Right renal cortex interstitium (tissue), 3 donors: ENCODE results near the gene TMED9. TPM values are rescaled to one million over a fixed set of nuclear protein-coding genes. Genes with fewer than 3 reads are reported as not detected.
"Not testable (repeated sequence)": the region's sequence is repeated elsewhere in the genome, so short reads cannot be mapped to it uniquely, and the experiment has no call there.

Experiments
- DNase-seq, 3 donors: peaks; one replicate each; pipeline ENCODE4 v3.0.0-alpha.2; 2013; ENCODE audit warnings: low read depth in 3 of 3, low spot score in 2 of 3
- polyA plus RNA-seq, 3 donors: library from polyadenylated mRNA; unstranded; fragments of 120-200 nt; gene quantifications; one replicate each; pipeline ENCODE4 v1.2.1, GENCODE V29; 2013; ENCODE audit not compliant: insufficient read length in 3 of 3

The TMED9 gene
- polyA plus RNA-seq, 3 donors = 150 to 186 (median 177) TPM

GRCh38 chr5:177605667-177606066 lies 13.7 kb downstream of the TMED9 start:
- no peak for DNase-seq

GRCh38 chr5:177606071-177607051 lies 14.4 kb downstream of the TMED9 start:
- DNase-seq = no peak

GRCh38 chr5:177607115-177607451 lies 15.1 kb downstream of the TMED9 start:
- DNase-seq = no peak

- peak in 2 of 3 donors; percentile 51 to 76 for DNase-seq
Observed at GRCh38 chr5:177607452-177608192, 15.6 kb downstream of the TMED9 start.

- DNase-seq = no peak
Observed at GRCh38 chr5:177608243-177609075, 16.5 kb downstream of the TMED9 start.

DNA sequence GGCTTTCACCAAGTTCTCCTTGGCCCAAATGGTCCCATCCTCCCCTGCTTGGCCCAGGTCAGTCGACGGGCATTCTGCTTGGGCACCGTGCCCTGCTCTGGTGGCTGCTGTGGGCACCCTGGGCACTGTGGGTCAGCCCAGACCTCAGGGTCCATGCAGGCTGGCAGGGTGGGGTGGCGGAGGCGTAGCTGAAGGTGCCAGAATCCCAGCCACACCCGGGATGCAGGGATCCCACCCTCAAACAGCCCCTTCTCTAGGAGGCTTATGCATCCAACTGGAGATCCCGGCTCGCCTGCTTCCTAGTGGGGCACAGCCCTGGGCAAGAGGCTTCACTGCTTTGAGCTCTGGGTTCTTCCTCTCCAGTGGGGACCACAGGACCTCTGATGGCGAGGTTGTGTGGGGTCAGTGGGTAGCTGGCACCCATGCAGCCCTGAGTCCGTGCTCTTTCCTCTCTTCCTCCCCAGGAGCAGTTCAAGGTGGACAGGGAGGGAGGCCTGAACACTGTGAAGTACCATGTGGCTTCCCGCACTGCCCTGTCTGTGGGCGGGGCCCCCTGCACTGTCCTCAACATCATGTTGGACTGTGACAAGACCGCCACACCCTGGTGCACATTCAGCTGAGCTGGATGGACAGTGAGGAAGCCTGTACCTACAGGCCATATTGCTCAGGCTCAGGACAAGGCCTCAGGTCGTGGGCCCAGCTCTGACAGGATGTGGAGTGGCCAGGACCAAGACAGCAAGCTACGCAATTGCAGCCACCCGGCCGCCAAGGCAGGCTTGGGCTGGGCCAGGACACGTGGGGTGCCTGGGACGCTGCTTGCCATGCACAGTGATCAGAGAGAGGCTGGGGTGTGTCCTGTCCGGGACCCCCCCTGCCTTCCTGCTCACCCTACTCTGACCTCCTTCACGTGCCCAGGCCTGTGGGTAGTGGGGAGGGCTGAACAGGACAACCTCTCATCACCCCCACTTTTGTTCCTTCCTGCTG lies 17.4 kb downstream of the TMED9 start:
- no peak for DNase-seq

DNA sequence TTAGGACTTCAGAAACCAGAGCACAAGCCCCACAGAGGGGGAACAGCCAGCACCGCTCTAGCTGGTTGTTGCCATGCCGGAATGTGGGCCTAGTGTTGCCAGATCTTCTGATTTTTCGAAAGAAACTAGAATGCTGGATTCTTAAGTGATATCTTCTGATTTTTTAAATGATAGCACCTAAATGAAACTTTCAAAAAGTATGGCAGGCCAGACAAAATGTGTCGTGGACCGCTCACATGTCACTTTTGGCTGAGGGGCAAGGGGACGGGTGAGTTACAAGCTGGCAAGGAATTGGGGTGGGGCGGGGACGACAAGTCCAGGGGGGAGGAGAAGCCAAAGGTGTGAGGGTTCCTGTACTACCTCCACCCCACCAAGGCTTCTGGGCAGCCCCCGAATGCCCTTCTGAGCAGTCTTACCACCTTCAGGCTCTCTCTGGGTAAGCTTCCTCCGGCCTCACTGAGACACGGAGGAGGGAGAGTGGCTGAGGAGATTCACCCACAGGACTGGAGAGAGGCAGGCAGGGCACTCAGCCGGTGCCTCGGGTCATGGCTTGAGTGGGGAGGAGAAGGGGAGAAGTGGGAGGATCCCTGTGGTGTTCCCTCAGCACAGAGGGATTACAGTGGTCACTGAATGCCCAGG lies 18.2 kb downstream of the TMED9 start:
- DNase-seq = no peak

GRCh38 chr5:177610770-177611445 lies 18.9 kb downstream of the TMED9 start:
- no peak for DNase-seq

DNA sequence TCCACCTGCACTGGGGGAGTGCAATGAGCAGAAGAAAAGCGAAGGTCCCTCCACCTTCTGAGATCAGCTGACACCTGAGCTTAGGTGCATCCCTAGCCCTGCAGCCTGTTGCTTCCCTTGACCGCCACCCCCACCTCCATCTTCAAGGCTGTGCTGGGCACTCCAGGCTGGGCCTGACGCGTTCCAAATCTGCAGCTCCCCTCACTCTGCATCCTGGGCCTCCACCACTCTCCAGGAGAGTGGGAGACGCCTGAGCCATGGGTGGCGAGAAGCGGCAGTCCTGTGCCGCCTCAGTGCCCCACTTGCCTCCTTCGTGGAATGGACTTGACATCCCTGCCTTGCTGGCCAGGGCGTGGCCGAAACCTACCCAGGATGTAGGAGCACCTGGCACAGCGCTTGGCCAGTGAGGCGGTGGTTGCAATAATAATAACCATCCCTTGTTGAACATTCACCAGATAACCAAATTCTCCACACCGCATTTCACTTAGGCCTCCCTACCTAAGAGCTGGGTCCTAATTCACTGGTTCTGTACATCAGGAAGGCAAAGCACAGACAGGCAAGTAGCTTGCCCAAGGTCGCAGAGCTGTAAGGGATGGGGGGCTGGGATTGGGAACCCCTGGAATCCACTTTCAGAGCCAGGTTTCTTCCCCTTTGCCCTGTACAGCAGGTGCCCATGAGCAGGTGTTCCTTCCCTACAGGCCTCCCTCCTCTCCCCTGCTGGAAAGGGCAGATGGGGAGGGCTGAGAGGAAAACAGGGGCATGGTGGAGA lies 19.6 kb downstream of the TMED9 start:
- DNase-seq = no peak

DNA sequence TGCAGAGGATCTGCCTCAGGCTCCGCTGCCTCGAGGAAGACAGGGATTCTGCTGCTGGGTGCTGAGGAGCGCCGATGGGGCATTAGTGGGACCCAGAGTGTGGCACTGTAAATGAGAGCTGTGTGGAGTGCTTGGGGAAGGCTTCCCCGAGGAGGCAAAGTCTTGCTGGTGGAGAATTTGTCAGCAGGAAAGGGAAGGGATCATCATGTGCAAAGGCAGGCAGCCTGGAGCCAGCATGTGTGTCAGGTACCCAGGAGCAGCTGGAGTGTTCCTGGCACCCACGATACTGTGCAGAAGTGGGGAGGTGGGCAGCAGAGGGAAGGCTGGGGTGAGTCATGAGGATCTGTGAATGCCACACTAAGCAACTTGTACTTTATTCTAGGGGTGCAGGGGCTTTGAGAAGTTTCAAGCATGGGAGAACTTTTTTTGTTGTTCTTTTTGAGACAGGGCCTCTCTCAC lies 20.2 kb downstream of the TMED9 start:
- DNase-seq = no peak

DNA sequence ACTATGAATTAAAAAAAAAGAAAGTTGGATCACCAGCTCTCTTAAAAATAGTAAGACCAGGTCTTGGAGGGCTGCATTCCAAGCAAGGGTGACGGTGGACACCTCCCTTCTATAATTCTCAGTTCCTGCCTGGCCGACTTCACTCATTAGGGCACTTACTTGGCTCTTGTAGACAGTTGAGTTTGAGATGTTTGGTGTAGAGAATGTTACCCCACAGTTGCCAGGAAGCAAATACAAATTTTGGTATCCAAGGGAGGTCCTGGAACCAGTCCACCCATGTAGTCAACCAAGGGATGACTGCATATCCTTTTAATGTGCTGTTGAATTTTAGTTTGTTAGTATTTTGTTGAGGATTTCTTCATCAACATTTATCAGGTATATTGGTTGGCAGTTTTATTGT lies 28.6 kb downstream of the TMED9 start:
- DNase-seq = no peak

DNA sequence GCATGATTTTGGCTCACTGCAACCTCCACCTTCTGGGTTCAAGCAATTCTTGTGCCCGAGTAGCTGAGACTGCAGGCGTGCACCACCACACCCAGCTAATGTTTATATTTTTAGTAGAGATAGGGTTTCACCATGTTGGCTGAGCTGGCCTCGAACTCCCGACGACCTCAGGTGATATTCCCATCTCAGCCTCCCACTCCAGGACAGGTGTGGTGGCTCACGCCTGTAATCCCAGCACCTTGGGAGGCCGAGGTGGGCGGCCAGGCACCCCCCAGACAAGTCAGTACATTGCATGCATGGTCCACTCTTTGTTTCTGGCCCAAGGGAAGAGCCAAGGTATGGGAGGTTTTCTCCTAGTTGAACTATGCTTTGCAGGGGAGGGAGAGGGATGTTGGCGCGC lies 32.2 kb downstream of the TMED9 start:
- not testable (repeated sequence) for DNase-seq

- not testable (repeated sequence) for DNase-seq
Observed at GRCh38 chr5:177630186-177630585, 38.2 kb downstream of the TMED9 start.

DNA sequence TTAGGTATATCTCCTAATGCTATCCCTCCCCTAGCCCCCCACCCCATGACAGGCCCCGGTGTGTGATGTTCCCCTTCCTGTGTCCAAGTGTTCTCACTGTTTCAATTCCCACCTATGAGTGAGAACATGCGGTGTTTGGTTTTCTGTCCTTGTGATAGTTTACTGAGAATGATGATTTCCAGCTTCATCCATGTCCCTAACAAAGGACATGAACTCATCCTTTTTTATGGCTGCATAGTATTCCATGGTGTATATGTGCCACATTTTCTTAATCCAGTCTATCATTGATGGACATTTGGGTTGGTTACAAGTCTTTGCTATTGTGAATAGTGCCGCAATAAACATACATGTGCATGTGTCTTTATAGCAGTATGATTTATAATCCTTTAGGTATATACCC lies 42.9 kb downstream of the TMED9 start:
- not testable (repeated sequence) for DNase-seq

- not testable (repeated sequence) for DNase-seq
Observed at GRCh38 chr5:177645462-177645861, 53.5 kb downstream of the TMED9 start.
